Endometrium (tissue), 2 donors: ENCODE measurements around the gene ARHGAP12.

Experiments used
- FAIRE-seq: peaks from 2 replicates; lab custom pipeline; 2012; peaks lifted over from hg19 to GRCh38; lab: Jason Lieb, UNC
- donor health status: control.
- donor health status: control.

Gene ARHGAP12

DNA sequence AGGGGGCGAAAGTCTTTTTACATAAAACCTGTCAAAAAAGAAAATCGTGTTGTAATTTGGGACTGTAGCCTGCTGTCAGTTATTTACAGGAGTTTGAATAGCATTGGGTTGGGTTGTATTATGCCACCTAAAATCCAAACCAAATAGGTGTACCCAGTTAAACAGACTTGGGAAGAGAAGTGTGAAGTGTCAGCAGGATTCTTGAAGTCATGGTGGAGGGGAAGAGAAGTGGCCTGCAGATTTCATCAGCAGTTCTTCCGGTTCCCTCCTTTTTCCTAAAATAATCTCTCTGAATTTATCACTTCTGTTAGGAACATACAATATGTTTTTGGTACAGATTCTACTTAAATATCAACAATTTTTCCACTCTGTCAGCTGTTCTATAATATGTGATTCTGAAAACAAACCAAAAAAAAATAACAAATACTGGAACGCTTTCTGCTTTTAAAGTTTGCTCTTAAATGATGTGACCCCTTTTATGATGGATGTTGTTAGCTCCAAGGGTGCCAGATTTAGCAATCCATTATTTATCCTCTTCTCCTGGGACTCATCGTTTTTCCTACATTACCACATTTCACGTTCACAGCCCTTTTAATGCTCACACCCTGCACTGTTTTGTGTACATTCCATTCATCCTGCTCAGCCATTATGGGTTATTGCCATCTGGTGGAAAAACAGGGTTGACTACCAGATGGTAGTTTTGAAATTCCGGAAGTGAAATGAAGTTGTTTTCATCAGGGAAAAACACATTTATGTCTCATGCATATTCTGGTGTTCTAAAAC, 18.7 kb upstream of the ARHGAP12 start:
- peak; percentile 98 for FAIRE-seq

DNA sequence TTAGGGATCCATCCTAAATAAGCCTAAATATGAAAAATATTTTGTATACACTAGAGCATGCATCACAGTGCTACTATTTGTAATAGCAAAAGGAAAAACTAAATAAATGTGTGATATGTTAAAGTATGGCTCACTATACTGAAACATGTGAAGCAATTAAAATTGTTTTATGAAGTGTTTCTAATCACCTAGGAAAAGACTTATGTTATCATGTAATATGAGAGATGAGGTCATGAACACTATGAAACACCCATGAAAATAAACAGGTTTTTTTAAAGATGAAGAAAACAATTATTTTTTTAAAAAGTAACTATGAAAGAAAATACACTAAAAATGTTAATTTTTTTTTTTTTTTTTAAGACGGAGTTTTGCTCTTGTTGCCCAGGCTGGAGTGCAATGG, 16.8 kb upstream of the ARHGAP12 start:
- FAIRE-seq, result no peak

DNA sequence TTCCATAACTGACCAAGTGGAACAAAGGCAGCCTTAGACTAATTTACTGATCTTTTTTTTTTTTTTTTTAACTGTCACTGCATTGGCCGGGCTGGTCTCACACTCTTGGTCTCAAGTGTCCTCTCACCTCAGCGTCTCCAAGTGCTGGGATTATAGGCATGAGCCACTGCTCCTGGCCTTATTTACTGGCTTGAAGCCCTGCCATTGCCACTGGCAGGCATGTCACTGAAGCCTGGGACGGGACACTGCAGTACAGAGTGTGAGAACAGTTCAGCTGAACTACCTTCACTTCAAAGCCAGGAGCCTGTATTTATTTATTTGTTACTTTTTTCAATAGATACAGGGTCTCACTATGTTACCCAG, 15.4 kb upstream of the ARHGAP12 start:
- no peak for FAIRE-seq

DNA sequence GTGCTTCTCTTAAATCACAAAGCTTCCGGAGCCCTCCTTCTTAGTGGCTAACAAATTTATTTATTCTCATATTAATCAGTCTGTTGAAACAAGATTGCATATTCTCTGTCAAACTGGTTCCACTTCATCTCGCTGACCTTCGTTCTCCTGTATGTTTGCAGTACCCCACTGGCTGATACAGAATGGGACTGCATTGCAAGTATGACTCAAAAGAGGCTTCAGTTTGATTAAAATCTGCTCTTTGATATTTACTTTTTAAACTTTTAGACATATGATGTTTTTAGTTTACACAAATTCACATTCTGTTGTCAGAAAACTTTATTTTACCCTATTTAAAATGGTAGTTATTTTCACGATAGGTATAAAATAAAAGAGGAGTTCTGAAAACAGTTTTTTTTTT, 14.3 kb upstream of the ARHGAP12 start:
- no peak for FAIRE-seq

DNA sequence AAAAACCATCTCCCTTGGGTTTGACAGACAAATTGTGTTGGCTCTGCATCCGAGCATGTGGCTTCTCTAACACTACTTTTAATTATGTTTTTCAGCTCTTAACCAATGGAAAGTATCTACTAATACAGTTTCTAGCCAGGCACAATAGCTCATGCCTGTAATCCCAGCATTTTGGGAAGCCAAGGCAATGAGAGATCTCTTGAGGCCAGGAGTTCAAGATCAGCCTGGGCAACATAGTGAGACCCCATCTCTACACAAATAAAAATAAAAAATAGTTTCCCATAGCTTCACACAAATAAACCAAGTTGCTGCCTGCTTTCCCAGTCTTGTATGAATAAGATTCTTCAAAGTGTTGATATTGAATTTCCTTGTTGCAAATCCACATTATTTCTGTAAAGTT, 13.8 kb upstream of the ARHGAP12 start:
- FAIRE-seq, result no peak

DNA sequence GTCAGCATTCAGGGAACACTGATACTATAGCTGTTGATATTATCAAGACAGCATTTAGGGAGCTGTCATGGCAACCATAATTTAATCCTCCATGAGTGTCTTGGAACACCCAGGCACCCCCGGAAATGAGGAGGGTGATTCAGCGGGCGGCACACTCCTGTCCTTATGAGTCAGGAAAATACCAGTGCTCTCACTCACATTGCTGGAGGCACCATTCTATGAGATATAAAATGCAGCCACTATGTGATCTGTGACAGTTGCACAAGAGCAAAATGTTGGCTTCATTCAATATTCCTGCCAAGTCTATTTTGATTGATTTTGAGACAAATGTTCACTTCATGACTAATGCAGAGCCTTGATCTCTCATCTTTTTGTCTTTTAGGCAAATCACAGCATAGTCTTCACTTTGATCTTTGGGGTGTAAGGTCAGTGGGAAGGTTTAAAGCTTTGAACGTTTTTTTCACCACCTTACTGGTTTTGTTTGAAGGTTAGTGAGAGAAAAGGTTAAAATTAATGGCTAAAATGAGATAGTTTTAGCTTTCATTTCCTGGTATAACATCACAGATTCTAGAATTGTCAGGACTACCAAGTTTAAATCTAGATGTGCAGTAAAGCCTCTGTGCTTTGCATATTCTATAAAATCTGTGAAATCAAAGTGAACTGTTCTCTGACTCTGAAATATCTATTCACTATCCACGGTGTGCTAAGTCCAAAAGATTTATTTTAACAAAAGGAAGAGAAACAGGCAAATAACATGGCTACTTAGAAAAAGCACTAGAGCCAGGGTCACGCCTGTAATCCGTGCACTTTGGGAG, 12.4 kb upstream of the ARHGAP12 start:
- FAIRE-seq, result no peak

DNA sequence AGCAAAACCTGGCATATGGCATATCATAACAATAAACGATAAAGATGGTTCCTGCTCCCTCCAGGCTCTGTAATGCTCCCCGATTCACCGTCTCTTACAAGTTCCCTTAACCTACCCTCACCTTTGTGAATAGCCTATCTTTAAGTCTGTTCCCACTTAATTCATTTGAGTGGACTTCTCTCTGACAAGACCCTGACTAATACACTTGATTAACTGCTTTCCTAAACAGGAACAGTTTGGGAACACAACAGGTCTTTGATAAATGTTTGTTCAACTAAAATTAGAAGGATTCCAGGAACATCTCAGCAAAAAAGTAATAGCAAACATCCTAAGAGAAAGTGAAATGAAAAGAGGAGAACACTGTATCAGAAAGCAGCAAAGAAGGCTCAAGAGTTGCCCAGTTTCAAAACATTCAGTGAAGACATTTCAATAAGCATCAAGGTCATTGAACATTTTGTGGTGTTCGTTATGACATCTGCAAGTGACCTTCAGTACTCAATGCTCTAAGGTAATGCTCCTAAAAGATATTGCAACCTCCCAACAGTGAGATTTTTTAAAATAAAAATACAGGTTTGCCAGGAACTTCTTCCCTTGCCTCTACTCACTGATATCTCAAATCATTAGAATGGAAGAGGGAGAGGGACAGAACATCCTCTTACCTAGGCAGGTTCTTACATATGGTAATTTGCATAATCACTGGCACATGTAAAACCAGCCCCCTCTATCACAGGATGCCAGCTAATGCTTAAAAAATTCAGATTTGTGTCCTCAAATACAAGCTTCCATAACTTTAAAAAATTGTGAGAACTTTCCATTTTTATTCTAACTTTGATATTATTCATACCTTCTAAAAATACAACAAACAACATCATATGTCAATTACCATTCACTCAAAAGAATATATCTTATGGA, 11.4 kb upstream of the ARHGAP12 start:
- no peak for FAIRE-seq

DNA sequence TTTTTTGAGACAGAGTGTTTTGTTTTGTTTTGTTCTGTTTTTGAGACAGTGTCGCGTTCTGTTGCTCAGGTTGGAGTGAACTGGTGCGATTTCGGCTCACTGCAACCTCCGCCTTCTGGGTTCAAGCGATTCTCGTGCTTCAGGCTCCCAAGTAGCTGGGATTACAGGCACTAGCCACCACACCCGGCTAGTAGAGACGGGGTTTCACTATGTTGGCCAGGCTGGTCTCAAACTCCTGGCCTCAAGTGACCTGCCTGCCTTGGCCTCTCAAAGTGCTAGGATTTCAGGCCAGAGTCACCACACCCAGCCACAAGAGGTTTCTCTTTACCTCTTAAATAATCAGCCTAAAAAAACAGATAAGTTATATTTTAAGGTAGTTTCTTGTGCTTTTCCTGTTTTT, 8.7 kb upstream of the ARHGAP12 start:
- no peak for FAIRE-seq

DNA sequence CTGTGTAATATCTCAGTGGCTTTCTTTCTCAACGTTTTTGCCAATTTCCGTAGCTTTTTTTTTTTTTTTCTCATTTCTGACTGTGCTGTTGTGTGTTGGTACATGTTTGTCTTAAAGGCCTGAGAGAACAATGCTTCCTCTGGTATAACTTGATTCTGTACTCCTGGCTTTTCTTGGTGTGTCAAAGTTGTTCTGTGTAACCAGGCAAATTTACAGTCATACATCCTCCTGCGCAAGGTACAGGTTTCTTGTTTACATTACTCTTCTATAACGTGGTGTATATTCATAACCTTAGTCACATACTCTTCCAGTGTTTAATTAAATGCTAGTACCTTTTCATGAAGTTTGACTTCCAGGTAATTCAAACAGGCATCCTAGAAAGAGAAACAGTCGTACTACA, 8.3 kb upstream of the ARHGAP12 start:
- no peak for FAIRE-seq

DNA sequence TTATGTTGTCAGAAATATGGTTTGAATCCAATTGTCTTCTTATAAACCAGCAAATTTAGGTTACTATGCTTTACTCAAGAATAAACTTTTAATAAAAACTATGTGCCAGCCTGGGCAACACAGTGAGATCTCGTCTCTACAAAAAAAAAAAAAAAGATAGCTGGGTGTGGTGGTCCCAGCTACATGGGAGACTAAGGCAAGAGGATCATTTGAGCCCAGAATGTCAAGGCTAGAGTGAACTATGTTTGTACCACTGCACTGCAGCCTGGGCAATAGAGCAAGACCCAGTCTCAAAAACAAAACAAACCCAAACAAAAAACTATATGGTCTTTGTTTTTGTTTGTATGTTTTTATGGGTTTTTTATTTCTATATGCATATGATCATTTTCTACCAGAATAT, 7.5 kb upstream of the ARHGAP12 start:
- FAIRE-seq, result no peak

DNA sequence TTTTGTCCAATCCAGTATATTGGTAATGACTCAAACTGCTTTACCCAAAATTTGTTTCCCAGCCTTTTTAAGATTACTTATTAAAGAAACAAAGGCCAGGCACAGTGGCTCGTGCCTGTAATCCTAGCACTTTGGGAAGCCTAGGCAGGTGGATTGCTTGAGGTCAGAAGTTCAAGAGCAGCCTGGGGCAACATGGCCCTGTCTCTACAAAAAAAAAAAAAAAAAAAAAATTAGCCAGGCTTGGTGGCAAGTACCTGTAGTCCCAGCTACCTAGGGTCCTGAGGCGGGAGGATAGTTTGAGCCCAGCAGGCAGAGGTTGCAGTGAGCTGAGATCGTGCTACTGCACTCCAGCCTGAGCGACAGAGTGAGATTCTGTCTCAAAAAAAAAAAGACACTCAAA, 7.0 kb upstream of the ARHGAP12 start:
- no peak for FAIRE-seq

DNA sequence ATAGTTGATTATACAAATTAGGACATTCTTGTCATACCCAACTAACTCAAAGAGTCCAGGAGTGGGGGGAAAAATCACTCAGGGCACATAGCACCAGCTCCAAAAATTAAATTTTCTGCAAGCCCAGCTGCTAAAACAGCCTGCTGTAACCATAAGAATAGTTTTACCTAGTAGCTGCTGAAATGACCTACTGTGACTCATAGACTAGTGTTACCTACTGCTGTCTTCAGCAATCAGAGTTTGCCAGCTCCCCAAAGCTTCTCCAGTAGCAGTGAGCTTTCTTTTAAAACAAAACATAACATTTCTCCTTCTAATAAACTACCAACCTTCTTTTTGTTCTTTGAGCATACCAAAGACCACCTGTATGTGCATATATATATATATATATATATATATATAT, 4.2 kb upstream of the ARHGAP12 start:
- no peak for FAIRE-seq

DNA sequence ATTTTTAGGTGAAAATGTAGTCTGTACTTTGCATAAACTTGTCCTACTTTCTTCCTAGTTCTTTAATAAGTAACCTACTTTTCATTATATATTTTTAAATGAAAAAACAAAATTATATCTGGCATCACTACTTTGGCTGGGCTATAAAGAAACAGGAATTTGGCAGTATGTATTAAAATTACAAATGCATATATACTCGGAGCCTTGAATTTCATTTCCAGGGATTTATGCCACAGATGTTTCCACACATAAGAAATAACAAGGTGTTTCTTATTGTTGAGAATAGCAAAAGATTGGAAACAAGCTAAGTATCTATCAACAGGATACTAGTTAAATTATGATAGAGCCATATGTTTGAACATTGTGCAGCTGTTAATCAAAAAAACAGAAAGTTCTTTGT, 2.2 kb upstream of the ARHGAP12 start:
- no peak for FAIRE-seq

DNA sequence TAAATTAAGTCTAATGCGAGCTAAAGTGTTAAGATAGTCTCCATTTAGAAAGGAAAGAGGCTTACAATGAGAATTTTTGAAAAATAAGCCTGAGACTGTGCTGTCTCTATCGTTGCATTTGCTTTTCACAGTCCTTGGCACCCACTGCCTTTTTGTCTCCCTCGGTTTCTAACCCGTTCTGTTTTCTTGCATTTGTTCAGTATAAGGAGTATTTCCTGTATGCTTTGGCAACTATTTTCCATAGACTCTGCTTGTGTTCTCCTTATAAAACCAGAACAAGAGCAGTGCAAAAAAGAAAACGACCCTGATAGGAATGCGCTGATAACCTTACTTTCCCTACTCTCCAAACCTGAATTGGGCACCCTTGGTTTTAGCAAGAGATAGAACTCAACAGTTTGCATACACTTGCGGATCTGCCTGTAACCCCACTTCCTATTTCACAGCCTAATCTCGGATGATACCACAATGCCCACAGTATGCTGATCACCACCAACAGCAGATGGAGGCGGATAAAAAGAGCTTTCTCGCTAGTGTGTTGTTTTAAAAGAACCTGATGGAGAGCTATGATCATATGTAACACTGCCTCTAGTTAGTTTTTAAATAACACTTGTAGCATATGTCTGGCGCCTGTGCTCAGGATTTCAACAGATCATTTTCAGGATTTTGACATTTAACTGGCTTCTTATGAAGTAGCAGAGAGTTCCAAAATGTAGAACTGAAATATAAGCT, 1.6 kb upstream of the ARHGAP12 start:
- no peak for FAIRE-seq

DNA sequence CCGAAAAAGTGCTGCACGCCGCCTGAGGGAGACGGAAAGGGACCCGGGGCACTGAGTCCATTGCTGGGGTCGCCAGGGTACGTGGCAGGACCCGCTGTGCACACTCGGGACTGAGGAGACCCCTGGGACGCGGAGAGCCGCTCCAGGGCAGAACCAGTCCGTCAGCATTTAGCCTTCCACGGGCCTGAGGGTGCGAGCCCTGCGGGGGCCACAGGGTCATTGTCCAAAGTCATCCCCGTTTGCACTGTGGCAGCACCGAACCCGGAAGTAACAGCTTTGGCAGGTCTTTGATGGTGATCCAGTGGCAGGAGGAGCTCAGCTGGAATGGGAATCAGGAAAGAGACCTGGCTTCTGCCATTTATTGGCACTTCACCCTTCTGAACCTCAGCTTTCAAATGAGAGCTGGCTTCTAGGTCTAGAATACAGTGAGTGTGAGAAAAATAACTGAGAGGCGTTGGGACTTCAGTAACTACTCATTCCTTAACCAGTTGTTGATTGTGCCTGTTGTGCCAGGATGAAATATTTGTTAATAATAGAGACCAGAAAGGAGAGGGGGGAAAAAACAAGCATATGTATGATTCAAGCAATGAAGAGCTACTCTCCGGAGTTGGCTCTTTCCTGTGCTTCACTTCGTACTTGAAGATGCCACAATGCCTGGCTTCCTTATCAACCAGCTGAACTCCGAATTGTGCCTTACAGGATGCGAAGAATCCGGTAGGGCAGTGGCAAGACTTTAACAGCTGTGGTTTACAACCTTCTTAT, 811 bp upstream of the ARHGAP12 start:
- no peak for FAIRE-seq

DNA sequence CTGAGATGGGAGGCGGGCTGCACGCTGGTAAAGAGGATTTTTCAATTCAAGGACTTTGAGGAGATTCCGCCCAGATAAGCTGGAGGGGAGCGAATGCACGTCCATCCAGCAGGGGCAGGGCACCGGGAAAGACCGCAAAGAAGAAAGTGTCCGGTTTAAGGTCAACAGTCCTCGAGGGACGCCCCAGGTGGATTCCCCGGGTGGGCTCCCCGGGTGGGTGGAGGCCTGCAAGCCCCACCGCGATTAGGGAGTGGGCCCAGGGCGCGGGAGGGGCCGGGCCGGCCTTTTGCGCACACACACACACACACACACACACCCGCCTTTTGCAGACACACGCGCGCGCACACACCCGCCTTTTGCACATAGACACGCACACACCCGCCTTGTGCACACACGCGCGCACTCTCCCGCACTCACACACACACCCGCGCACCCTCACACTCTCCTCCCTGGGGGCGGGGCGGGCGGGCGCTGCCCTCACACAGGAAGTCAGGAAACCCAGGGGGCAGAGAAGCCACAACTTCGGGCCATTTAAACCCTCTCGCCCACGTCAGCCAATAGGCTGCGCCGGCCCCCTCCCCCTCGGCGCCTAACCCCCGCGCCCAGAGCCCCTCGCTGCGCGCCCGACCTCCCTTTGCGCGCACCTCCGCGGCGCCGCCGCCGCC, 615 bp downstream of the ARHGAP12 start:
- FAIRE-seq, result no peak

DNA sequence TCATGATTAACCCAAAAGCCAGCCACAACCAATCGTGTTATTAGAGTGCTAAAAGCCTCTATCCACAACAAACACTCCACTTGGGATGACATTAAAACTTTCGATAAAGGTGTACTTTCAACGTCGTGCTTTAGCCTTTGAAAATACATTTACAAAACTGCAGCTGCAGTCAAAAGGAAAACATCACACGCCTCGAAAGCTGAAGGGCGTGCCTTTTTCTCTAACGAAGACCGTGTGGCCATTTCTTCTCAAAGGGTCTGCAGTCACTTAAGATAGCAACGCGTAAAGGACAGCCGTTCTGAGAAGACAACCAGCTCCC, 1.1 kb downstream of the ARHGAP12 start:
- FAIRE-seq, result no peak

DNA sequence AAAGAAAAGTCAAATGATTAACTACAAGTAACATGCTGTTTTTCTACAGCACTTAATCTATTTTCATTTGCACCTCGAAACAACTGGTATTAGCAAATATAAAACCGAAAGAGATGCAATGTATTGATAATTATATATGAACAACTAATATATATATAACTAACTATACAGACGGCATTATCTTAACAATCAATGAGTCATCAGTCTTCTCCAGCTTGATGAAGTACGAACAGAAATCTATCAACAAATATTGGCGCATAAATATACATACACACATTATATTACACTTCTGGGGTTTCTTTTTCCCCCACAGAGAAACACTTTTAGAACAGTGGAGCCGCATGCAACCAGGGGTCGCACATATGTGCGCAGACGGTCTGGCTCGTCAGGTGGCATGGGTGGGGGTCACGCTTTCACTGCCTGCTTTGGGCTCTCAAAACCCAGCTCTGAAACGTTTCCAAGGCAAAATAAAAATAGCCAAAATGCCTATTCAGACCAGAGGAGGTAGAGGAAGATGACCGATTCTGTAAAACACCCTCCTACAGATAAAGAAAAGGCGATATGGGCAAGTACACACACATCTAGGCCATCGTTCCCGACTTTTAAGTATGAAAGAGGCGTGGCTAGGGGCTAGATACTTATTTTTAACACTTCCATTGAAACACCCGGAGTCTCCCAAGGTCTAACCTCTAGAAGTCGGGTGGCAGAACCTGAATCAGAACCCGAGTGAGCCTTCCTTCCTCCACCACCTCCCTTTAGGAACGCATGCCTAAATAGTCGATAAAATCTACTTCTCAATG, 1.7 kb downstream of the ARHGAP12 start:
- no peak for FAIRE-seq

DNA sequence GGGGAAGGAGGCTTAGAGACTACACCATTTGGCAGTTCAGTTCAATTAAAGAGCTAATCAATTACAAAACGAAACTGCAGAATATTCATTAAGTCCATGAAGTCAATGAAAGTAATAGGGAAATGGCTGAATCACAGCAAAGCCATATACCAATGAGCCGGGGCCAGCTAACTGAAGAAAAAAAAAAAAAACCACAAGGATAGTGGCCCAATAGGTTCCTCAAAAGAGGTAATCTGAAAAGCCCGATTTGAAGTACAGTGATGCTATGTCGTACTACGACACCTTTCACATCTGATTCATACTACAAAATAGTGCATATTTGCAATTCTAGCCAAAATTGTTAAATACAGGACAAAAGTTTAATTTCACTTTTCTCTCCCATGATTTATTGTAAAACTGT, 2.5 kb downstream of the ARHGAP12 start:
- FAIRE-seq, result no peak

DNA sequence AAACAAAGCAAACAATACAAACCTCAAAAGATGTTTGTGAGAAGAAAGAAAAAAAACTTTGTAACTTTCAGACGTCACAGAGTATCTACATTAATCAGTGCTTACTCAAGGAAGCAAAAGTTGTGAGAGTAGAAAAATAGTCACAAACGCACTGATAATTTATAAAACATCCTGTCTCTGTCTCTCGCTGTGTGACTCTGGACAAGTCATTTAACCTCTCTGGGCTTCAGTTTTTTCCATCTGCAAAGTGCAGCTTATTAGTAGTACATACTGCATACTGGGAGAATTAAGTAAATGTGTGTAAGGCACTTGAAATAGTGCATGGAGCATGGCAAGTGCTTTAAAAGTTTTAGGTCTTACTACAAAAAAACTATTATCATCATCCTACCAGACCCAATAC, 3.8 kb downstream of the ARHGAP12 start:
- no peak for FAIRE-seq
